ENCODE data around the gene POLK.

GRCh38 chr5:75574791-75575190, 63.1 kb downstream of the POLK start:
- TF ChIP-seq POLR2A (IDR thresholded peaks at IDR 0.05), result no peak
- TF ChIP-seq, protein P1, sequence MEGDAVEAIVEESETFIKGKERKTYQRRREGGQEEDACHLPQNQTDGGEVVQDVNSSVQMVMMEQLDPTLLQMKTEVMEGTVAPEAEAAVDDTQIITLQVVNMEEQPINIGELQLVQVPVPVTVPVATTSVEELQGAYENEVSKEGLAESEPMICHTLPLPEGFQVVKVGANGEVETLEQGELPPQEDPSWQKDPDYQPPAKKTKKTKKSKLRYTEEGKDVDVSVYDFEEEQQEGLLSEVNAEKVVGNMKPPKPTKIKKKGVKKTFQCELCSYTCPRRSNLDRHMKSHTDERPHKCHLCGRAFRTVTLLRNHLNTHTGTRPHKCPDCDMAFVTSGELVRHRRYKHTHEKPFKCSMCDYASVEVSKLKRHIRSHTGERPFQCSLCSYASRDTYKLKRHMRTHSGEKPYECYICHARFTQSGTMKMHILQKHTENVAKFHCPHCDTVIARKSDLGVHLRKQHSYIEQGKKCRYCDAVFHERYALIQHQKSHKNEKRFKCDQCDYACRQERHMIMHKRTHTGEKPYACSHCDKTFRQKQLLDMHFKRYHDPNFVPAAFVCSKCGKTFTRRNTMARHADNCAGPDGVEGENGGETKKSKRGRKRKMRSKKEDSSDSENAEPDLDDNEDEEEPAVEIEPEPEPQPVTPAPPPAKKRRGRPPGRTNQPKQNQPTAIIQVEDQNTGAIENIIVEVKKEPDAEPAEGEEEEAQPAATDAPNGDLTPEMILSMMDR (IDR thresholded peaks at IDR 0.05), result no peak

Measured in body of pancreas (tissue), 4 donors.